SK-N-SH treated with all-trans-retinoic acid at 6 μM for 48 hours (cell line): ENCODE results near the gene C1QC.

ENCODE experiments used
- ATAC-seq: fragments of 200-7000 bp; cut with Tn5 transposase; 3 replicates; pipeline ENCODE4 v1.9.1; 2020; ENCODE audit warnings: mild to moderate bottlenecking, moderate library complexity
- ARNTL ChIP-seq: fragments of 450-650 bp; formaldehyde crosslinking; IDR thresholded peaks from 2 replicates; pipeline ENCODE4 v1.5.0; 2020; ENCODE audit warnings: low read depth, mild to moderate bottlenecking, moderate library complexity, borderline replicate concordance
- BACH2 ChIP-seq: fragments of 250-450 bp; sonication (Bioruptor Pico); IDR thresholded peaks from 2 replicates; pipeline ENCODE4 v1.9.0; 2021; ENCODE audit warnings: mild to moderate bottlenecking, borderline replicate concordance
- CSDC2 ChIP-seq: fragments of 250-450 bp; sonication (Bioruptor Pico); IDR thresholded peaks from 2 replicates; pipeline ENCODE4 v1.5.0; 2020; ENCODE audit warnings: mild to moderate bottlenecking, moderate library complexity
- CSRNP3 ChIP-seq: fragments of 250-450 bp; sonication (Bioruptor Pico); IDR thresholded peaks from 2 replicates; pipeline ENCODE4 v1.5.1; 2021; ENCODE audit warnings: mild to moderate bottlenecking, moderate library complexity
- ESRRG ChIP-seq: fragments of 250-450 bp; sonication (Bioruptor Pico); IDR thresholded peaks from 2 replicates; pipeline ENCODE4 v1.6.1; 2021; ENCODE audit warnings: mild to moderate bottlenecking
- GLIS3 ChIP-seq: fragments of 250-450 bp; sonication (Bioruptor Pico); IDR thresholded peaks from 2 replicates; pipeline ENCODE4 v1.5.0; 2020; ENCODE audit warnings: mild to moderate bottlenecking, moderate library complexity
- ISL1 ChIP-seq: fragments of 250-450 bp; sonication (Bioruptor Pico); IDR thresholded peaks from 2 replicates; pipeline ENCODE4 v2.1.2; 2022; ENCODE audit warnings: mild to moderate bottlenecking, moderate library complexity
- OSR1 ChIP-seq: fragments of 250-450 bp; sonication (Bioruptor Pico); IDR thresholded peaks from 2 replicates; pipeline ENCODE4 v1.8.0; 2022; ENCODE audit warnings: moderate library complexity, mild to moderate bottlenecking, inconsistent platforms
- PATZ1 ChIP-seq: fragments of 250-450 bp; sonication (Bioruptor Pico); IDR thresholded peaks from 2 replicates; pipeline ENCODE4 v1.8.0; 2020; ENCODE audit warnings: mild to moderate bottlenecking, moderate library complexity, borderline replicate concordance
- POU6F1 ChIP-seq: fragments of 250-450 bp; sonication (Bioruptor Pico); IDR thresholded peaks from 2 replicates; pipeline ENCODE4 v1.8.0; 2021; ENCODE audit warnings: low read depth, mild to moderate bottlenecking, moderate library complexity, borderline replicate concordance
- PPARA ChIP-seq: fragments of 250-450 bp; sonication (Bioruptor Pico); IDR thresholded peaks from 2 replicates; pipeline ENCODE4 v1.5.0; 2020; ENCODE audit warnings: mild to moderate bottlenecking, borderline replicate concordance
- RARB ChIP-seq: fragments of 250-450 bp; sonication (Bioruptor Pico); IDR thresholded peaks from 2 replicates; pipeline ENCODE4 v1.8.0; 2021; ENCODE audit warnings: mild to moderate bottlenecking, moderate library complexity
- SNAI2 ChIP-seq: fragments of 250-450 bp; sonication (Bioruptor Pico); IDR thresholded peaks from 2 replicates; pipeline ENCODE4 v1.5.0; 2020; ENCODE audit warnings: mild to moderate bottlenecking, moderate library complexity
- TCF4 ChIP-seq: fragments of 250-450 bp; sonication (Bioruptor Pico); IDR thresholded peaks from 2 replicates; pipeline ENCODE4 v1.8.0; 2021; ENCODE audit warnings: mild to moderate bottlenecking, moderate library complexity, borderline replicate concordance
- TOX ChIP-seq: fragments of 250-450 bp; sonication (Bioruptor Pico); IDR thresholded peaks from 2 replicates; pipeline ENCODE4 v1.8.0; 2021; ENCODE audit warnings: mild to moderate bottlenecking, moderate library complexity, borderline replicate concordance
- TSHZ2 ChIP-seq: fragments of 250-450 bp; sonication (Bioruptor Pico); IDR thresholded peaks from 2 replicates; pipeline ENCODE4 v1.5.0; 2020; ENCODE audit warnings: mild to moderate bottlenecking, moderate library complexity
- ZC3H10 ChIP-seq: fragments of 250-450 bp; sonication (Bioruptor Pico); IDR thresholded peaks from 2 replicates; pipeline ENCODE4 v1.5.1; 2021; ENCODE audit warnings: mild to moderate bottlenecking, moderate library complexity
- ZFP3 ChIP-seq: fragments of 250-450 bp; sonication (Bioruptor Pico); IDR thresholded peaks from 2 replicates; pipeline ENCODE4 v1.5.0; 2020; ENCODE audit warnings: mild to moderate bottlenecking, moderate library complexity
- ZFP30 ChIP-seq: fragments of 450-650 bp; formaldehyde crosslinking; IDR thresholded peaks from 2 replicates; pipeline ENCODE4 v1.5.0; 2022; ENCODE audit warnings: mild to moderate bottlenecking, moderate library complexity
- ZNF565 ChIP-seq: fragments of 450-650 bp; formaldehyde crosslinking; conservative IDR thresholded peaks from 2 replicates; pipeline ENCODE4 v1.5.0; 2020; ENCODE audit warnings: low read depth, mild to moderate bottlenecking, moderate library complexity
- ZNF70 ChIP-seq: fragments of 450-650 bp; formaldehyde crosslinking; IDR thresholded peaks from 2 replicates; pipeline ENCODE4 v1.5.0; 2020; ENCODE audit warnings: mild to moderate bottlenecking, moderate library complexity
- ZNF8 ChIP-seq: fragments of 450-650 bp; formaldehyde crosslinking; IDR thresholded peaks from 2 replicates; pipeline ENCODE4 v1.5.0; 2020; ENCODE audit warnings: mild to moderate bottlenecking, moderate library complexity

Gene C1QC

GRCh38 chr1:22683547-22683946 lies 40.1 kb downstream of the C1QC start (continued):
- TF ChIP-seq POU6F1 (no peak), RARB (CRISPR knock-in tag) (no peak), ZNF565 (CRISPR knock-in tag) (no peak), TCF4 (CRISPR knock-in tag) (no peak), ESRRG (CRISPR knock-in tag) (no peak), PPARA (CRISPR knock-in tag) (no peak), BACH2 (CRISPR knock-in tag) (no peak), ZFP30 (CRISPR knock-in tag) (no peak)

GRCh38 chr1:22685591-22686059 lies 42.2 kb downstream of the C1QC start:
- TF ChIP-seq ARNTL (CRISPR knock-in tag) (no peak), ZC3H10 (CRISPR knock-in tag) (no peak), TOX (CRISPR knock-in tag) (no peak), POU6F1 (no peak), PPARA (CRISPR knock-in tag) (no peak), OSR1 (no peak), TSHZ2 (CRISPR knock-in tag) (no peak), BACH2 (CRISPR knock-in tag) (no peak), ESRRG (CRISPR knock-in tag) (no peak), ZNF8 (CRISPR knock-in tag) (no peak), PATZ1 (no peak), ZFP3 (no peak), ZNF565 (CRISPR knock-in tag) (no peak), TCF4 (CRISPR knock-in tag) (no peak), CSDC2 (CRISPR knock-in tag) (no peak), ZFP30 (CRISPR knock-in tag) (no peak), SNAI2 (CRISPR knock-in tag) (no peak)
- ATAC-seq: no peak; the same call in 1 of the 3 replicates

- no peak for ATAC-seq
These were observed 43.8 kb downstream of the C1QC start for GRCh38 chr1:22687191-22687590.

GRCh38 chr1:22688466-22688865 lies 45.0 kb downstream of the C1QC start:
- TF ChIP-seq TCF4 (CRISPR knock-in tag) (no peak), ZNF70 (CRISPR knock-in tag) (no peak), POU6F1 (no peak), TSHZ2 (CRISPR knock-in tag) (no peak), ISL1 (no peak), CSRNP3 (CRISPR knock-in tag) (no peak), ZFP3 (no peak), GLIS3 (CRISPR knock-in tag) (no peak), BACH2 (CRISPR knock-in tag) (no peak)
- ATAC-seq: no peak

More at GRCh38 chr1:22687191-22687590, 43.8 kb downstream of the C1QC start:
- TF ChIP-seq OSR1: no peak
